Measurements from ENCODE around the gene LAMB3.

DNA sequence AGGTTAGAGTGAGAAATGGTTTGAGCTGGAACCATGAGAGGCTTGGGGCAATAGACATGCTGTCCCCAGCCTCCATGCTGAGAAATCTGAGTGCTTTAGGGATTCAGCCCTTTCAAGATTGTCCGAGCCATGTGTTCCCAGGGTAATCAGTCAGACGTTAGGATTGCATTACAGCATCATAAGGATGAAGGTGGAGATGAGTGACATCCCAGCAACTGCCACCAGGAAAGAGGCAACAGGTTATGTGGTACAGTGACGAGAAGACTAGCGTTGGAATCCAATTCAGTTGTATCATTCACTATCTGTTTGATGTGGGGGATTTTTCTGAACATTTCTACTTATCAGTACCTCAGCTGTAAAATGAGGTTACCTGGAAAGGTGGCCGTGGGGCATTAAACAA, 67.0 kb downstream of the LAMB3 start:
- TF ChIP-seq, protein P1, sequence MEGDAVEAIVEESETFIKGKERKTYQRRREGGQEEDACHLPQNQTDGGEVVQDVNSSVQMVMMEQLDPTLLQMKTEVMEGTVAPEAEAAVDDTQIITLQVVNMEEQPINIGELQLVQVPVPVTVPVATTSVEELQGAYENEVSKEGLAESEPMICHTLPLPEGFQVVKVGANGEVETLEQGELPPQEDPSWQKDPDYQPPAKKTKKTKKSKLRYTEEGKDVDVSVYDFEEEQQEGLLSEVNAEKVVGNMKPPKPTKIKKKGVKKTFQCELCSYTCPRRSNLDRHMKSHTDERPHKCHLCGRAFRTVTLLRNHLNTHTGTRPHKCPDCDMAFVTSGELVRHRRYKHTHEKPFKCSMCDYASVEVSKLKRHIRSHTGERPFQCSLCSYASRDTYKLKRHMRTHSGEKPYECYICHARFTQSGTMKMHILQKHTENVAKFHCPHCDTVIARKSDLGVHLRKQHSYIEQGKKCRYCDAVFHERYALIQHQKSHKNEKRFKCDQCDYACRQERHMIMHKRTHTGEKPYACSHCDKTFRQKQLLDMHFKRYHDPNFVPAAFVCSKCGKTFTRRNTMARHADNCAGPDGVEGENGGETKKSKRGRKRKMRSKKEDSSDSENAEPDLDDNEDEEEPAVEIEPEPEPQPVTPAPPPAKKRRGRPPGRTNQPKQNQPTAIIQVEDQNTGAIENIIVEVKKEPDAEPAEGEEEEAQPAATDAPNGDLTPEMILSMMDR (IDR thresholded peaks at IDR 0.05): no peak
- no peak for TF ChIP-seq SIN3A (IDR thresholded peaks at IDR 0.05; ENCODE audit: borderline replicate concordance, low read depth, low read length)
